Stimulated activated CD8-positive, alpha-beta memory T cell treated with anti-CD3 and anti-CD28 coated beads, Interleukin-12 subunit alpha, Interleukin-12 subunit beta, amount 100 ng/mL, for 4 hours (primary cell): ENCODE data around the gene DRD3.
A peak's percentile ranks its signal among the peaks of the same experiment; 100 is the strongest.

ENCODE experiments used
- DNase-seq: peaks from one replicate; pipeline ENCODE4 v3.0.0-alpha.2; 2020; ENCODE audit warnings: low read depth

DRD3 gene

GRCh38 chr3:114179575-114179974, 723 bp upstream of the DRD3 start:
- no peak for DNase-seq

- DNase-seq, result no peak
Measured at GRCh38 chr3:114176890-114177289, 2.0 kb downstream of the DRD3 start.

GRCh38 chr3:114176487-114176886, 2.4 kb downstream of the DRD3 start:
- no peak for DNase-seq

- DNase-seq, result no peak
Measured at GRCh38 chr3:114175204-114175987, 3.5 kb downstream of the DRD3 start.

GRCh38 chr3:114171677-114172076, 7.2 kb downstream of the DRD3 start:
- DNase-seq, result no peak

GRCh38 chr3:114168150-114168549, 10.7 kb downstream of the DRD3 start:
- DNase-seq, result no peak

- DNase-seq, result no peak
Measured at GRCh38 chr3:114157321-114157720, 21.5 kb downstream of the DRD3 start.

- DNase-seq, result no peak
Measured at GRCh38 chr3:114155370-114155821, 23.5 kb downstream of the DRD3 start.

GRCh38 chr3:114154321-114154821, 24.5 kb downstream of the DRD3 start:
- DNase-seq, result no peak

GRCh38 chr3:114152519-114153151, 26.2 kb downstream of the DRD3 start:
- DNase-seq, result peak; percentile 71

- no peak for DNase-seq
Measured at GRCh38 chr3:114151091-114151490, 27.8 kb downstream of the DRD3 start.

GRCh38 chr3:114147251-114147650, 31.6 kb downstream of the DRD3 start:
- DNase-seq, result no peak

GRCh38 chr3:114144909-114145688, 33.8 kb downstream of the DRD3 start:
- no peak for DNase-seq

GRCh38 chr3:114143817-114144216, 35.0 kb downstream of the DRD3 start:
- no peak for DNase-seq

- DNase-seq, result no peak
Measured at GRCh38 chr3:114139836-114140235, 39.0 kb downstream of the DRD3 start.

GRCh38 chr3:114133947-114134346, 44.9 kb downstream of the DRD3 start:
- no peak for DNase-seq

- no peak for DNase-seq
Measured at GRCh38 chr3:114132500-114132899, 46.4 kb downstream of the DRD3 start.

GRCh38 chr3:114128826-114129225, 50.0 kb downstream of the DRD3 start:
- DNase-seq, result no peak

- DNase-seq, result no peak
Measured at GRCh38 chr3:114128231-114128630, 50.6 kb downstream of the DRD3 start.

- no peak for DNase-seq
Measured at GRCh38 chr3:114127517-114127916, 51.3 kb downstream of the DRD3 start.

- no peak for DNase-seq
Measured at GRCh38 chr3:114126461-114126860, 52.4 kb downstream of the DRD3 start.

GRCh38 chr3:114122027-114122709, 56.7 kb downstream of the DRD3 start:
- no peak for DNase-seq
